Stimulated activated CD4-positive, alpha-beta T cell treated with anti-CD3 and anti-CD28 coated beads, Interleukin-4, amount 100 ng/mL, for 48 hours (primary cell): ENCODE measurements around the gene SLC2A8.

Source experiments
- DNase-seq, 2 donors: peaks; one replicate each; pipeline ENCODE4 v3.0.0-alpha.2; 2020; ENCODE audit warnings: low read depth in 2 of 2

The SLC2A8 gene, protein sequence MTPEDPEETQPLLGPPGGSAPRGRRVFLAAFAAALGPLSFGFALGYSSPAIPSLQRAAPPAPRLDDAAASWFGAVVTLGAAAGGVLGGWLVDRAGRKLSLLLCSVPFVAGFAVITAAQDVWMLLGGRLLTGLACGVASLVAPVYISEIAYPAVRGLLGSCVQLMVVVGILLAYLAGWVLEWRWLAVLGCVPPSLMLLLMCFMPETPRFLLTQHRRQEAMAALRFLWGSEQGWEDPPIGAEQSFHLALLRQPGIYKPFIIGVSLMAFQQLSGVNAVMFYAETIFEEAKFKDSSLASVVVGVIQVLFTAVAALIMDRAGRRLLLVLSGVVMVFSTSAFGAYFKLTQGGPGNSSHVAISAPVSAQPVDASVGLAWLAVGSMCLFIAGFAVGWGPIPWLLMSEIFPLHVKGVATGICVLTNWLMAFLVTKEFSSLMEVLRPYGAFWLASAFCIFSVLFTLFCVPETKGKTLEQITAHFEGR

DNA sequence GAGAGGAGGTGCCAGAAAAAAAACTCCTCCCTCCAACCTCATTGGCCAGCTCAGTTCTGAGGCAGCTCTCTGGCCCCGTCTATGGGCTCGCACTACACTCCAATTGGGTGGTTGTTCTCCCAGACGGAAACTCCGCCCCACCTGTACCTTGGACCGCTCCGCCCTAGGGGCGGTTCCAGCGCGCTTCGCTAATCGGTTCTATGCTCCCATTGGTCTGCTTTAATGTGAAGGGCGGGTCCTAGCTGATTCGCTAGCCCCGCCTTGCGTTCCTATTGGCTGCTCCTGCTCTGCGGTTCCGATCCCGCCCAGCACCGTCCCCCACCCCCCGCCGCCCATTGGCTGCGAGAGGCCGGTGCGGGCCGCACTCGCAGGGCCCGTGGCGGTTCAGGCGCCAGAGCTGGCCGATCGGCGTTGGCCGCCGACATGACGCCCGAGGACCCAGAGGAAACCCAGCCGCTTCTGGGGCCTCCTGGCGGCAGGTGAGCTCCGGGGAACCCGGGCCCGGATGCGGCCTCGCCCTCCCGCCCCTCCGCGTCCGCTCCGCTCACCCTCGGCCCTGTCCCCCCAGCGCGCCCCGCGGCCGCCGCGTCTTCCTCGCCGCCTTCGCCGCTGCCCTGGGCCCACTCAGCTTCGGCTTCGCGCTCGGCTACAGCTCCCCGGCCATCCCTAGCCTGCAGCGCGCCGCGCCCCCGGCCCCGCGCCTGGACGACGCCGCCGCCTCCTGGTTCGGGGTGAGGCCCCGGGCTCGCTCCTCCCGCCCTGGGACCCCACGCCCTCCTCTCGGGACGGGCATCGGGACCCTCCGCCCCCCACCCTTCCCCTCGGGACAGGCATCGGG, at the start of gene SLC2A8:
Gene SLC2A8 (plus strand): TSS at position 362 of the 838 bp plus-strand sequence. CDS start 62 bp downstream, at position 424.
- peak; percentile 80 for DNase-seq

GRCh38 chr9:127347831-127348776, 48.9 kb upstream of the SLC2A8 start:
- DNase-seq, result no peak

GRCh38 chr9:127349483-127350113, 47.4 kb upstream of the SLC2A8 start:
- DNase-seq, result no peak

DNA sequence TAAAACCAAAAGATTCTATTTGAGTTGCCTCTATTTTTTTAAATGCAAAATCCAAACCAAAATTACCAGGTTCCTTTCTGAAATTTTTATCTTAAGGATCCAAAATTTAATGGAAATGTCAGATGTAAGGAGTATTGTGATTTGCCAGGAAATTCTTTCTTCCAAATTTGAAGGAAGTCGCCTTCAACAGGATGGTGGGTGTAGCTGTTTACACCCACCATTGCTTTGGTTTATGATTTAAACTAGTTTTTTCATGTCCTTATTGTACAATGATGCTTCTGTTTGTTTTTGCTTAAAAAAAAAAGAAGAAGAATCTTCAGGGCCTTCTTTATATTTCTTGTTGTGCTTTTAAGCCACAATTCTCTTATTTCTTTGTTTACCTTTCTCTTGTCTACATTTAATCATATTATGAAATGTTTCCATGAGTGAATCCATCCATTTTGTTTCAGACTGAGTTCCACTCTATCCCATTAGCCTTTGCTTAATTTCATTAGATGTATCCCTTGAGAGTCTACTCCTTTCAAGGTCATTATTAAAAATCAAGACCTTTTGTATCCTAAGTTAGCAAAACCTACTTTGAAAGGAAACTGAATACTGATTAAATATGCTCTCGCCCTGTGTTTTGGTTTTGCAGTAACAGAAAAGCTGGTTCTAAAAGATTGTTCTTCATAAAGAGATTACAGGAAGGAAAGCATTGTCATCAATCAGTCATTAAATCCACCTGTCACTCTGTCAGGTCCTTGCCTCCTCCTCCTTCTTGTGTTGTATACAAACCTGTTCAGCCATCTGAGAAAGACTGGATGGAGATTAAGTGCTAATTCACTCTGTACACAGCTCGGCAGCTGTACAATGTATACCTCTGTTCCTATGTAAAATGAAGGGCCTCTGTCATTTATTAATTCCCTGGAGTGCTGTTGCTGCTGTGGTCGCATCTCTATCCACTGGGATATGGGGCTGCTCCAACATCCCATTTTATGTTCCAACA, 45.5 kb upstream of the SLC2A8 start:
- DNase-seq, result no peak

GRCh38 chr9:127353882-127354281, 43.1 kb upstream of the SLC2A8 start:
- DNase-seq, result no peak

DNA sequence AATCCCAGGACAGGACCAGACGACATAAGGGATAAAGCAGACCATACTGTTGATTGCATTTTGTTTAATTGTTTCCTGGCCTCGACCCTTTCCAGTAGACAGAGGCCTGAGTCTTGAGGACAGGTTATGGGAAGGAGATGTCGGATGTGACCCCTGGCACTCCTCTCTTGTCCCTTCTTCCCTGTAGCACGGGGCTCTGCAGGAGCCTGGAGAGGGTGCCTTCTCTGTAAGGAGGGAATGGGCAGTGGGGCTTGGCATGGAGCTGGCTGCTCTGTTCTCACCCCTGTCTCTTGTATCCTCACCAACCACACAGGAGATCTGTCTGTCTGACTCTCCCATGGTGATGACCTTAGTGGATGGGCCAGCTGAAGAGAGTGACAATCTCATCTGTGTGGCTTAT, 40.1 kb upstream of the SLC2A8 start:
- DNase-seq, result no peak

- DNase-seq, result no peak
These were observed 38.9 kb upstream of the SLC2A8 start for GRCh38 chr9:127358023-127358535.

DNA sequence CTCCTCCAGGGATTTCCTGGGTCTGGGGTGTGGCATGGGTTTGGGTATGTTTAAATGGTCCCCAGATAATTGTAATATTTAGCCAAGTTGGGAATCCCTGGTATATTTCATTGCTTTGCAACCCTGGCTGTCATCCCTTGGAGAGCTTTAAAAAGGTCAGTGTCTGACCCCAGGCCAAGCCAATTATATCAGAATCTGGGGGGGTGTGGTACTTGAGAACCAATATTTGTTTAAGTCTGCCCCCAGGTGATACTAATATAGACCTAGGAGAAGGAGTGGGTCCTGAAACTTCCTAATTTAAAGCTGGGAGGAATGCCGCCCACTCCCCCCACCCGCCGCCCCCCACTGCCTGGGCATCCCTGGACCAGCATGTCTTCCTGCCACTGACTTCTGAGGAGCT, 38.2 kb upstream of the SLC2A8 start:
- DNase-seq, result no peak

GRCh38 chr9:127360250-127360649, 36.7 kb upstream of the SLC2A8 start:
- no peak for DNase-seq

- DNase-seq, result no peak
These were observed 36.1 kb upstream of the SLC2A8 start for GRCh38 chr9:127360829-127361228.

GRCh38 chr9:127361561-127361960, 35.4 kb upstream of the SLC2A8 start:
- DNase-seq, result no peak

DNA sequence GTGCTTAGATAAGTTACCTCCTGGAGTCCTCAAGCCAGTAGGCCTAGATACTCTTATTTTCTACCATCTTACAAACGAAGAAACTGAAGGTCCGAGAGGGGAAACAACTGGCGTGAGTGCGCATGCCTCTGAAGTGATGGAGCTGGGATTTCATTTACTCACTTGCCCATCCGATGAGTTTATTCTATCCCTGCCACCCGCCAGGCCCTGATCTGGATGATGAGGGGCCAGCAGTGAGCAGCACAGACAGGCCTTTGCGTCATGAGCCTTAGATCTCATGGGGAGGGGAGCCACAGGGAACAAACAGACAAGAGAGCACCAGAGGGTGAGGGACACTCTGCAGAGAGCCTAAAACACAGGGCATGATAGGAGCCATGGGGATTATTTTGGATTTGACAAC, 34.1 kb upstream of the SLC2A8 start:
- no peak for DNase-seq

GRCh38 chr9:127365461-127365860, 31.5 kb upstream of the SLC2A8 start:
- no peak for DNase-seq

DNA sequence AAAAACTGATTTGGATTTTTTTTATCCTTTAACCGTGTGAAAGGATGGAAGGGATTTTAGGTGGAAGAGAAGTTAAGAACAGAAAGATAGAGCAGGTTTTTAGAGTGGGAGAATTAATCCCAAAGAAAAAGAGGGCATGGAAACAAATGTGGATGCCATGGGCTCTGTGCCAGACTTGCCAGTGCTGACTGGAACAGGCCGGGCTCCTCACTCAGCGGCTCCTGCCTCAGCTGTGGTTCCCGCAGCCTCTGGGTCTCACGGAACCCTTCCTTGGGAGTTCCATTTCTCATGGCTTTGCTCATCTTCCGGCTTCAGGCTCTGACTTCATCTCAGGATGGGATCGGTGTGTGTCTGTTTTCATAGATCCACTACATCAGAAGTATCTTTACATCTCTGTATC, 30.4 kb upstream of the SLC2A8 start:
- DNase-seq, result no peak

DNA sequence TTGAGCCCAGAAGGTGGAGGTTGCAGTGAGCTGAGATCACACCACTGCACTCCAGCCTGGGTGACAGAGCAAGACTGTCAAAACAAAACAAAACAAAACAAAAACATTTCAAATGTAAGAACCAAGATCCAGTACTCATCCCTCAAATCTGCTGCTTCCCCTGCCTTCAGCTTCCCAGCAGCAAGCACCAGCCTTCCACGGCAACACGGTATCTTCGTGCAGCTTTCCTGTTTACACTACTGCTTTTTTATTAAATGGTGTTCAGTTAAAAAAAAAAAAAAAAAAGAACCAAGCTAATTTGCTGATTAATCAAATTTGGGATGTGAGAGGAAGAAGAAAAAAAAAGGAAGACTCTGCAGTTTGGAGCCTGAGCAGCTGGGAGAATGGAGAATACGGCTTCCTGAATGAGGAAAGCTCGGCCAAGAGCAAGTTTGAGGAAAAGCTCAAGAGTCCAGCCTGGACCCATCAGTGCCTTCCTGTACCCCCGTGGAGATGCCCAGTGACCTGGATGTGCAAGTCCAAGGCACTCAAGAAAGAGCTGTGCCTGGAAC, 28.0 kb upstream of the SLC2A8 start:
- DNase-seq, result no peak

DNA sequence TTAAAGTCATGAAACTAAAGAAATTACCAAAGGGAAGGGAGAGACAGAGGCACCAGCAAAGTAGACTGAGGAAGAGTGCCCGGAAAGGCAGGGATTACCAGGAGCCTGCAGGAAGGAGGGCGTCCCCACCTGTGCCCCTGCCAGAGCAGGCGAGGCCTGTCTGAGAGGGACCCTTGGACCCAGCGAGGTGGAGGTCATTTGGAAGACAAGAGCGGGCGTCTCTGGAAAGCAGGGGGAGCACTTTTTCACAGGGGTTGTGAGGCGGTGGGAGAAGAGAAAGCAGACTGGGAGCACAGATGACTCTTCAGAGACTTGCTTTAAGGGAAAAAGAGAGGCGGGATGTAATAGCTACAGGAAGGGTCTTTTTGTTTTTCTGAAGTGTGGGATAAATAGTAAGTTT, 27.5 kb upstream of the SLC2A8 start:
- no peak for DNase-seq

DNA sequence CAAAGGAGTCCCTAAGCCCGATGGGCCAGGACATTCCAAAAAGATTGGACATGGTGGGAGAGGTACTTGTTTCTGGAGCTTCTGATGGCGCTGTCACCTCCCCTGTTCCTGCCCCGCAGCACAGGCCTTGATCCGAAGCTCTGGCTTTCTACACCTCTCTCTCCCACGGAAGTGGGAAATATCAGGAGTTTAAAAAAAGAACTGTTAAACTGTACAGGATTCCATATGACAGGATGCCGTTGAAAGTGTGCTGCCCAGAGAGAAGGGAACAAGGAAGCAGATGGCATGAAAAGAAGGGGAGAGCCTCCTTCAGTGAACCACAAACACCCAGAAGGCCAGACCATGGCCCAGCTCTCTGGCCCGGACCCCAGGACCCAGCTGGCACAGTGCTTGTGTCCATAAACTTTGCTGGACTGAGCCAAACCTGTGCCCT, 26.8 kb upstream of the SLC2A8 start:
- no peak for DNase-seq

- DNase-seq, result no peak
These were observed 26.0 kb upstream of the SLC2A8 start for GRCh38 chr9:127370672-127371648.
